Measurements from ENCODE around the gene MBNL1.

GRCh38 chr3:152309031-152309430 lies 40.3 kb downstream of the MBNL1 start:
- TF ChIP-seq EZH2phosphoT487 (IDR thresholded peaks at IDR 0.05; ENCODE audit: borderline replicate concordance) (no peak), CTCF (IDR thresholded peaks at IDR 0.05 in 2 of 3, conservative IDR thresholded peaks at IDR 0.05 in 1 of 3; ENCODE audit: borderline replicate concordance in 1 of 3, insufficient read depth in 1 of 3, low read depth in 2 of 3, low read length in 2 of 3) (no peak), POLR2A (IDR thresholded peaks at IDR 0.05; ENCODE audit: borderline replicate concordance, extremely low read depth, insufficient read depth, insufficient read length) (no peak)
